ENCODE measurements around the gene INCENP.
A peak's percentile ranks its signal among the peaks of the same experiment; 100 is the strongest.

The INCENP gene

GRCh38 chr11:62142921-62143320 lies 19.1 kb downstream of the INCENP start:
- DNase-seq: no peak

GRCh38 chr11:62143727-62144126 lies 19.9 kb downstream of the INCENP start:
- no peak for DNase-seq

- DNase-seq: no peak
Observed at GRCh38 chr11:62144641-62145255, 20.9 kb downstream of the INCENP start.

- no peak for DNase-seq
Observed at GRCh38 chr11:62145261-62145871, 21.6 kb downstream of the INCENP start.

- DNase-seq: no peak
Observed at GRCh38 chr11:62146476-62147200, 22.8 kb downstream of the INCENP start.

GRCh38 chr11:62147545-62147944 lies 23.7 kb downstream of the INCENP start:
- DNase-seq: no peak

GRCh38 chr11:62148271-62148980 lies 24.6 kb downstream of the INCENP start:
- no peak for DNase-seq

GRCh38 chr11:62149986-62150886 lies 26.4 kb downstream of the INCENP start:
- no peak for DNase-seq

GRCh38 chr11:62150887-62151736 lies 27.3 kb downstream of the INCENP start:
- no peak for DNase-seq

- DNase-seq: no peak
Observed at GRCh38 chr11:62151737-62152102, 27.9 kb downstream of the INCENP start.

GRCh38 chr11:62152245-62153086 lies 28.7 kb downstream of the INCENP start:
- no peak for DNase-seq

GRCh38 chr11:62153087-62153395 lies 29.2 kb downstream of the INCENP start:
- no peak for DNase-seq

- no peak for DNase-seq
Observed at GRCh38 chr11:62153617-62154016, 29.8 kb downstream of the INCENP start.

- DNase-seq: no peak
Observed at GRCh38 chr11:62157603-62158002, 33.8 kb downstream of the INCENP start.

GRCh38 chr11:62166371-62166770 lies 42.6 kb downstream of the INCENP start:
- DNase-seq: no peak

- no peak for DNase-seq
Observed at GRCh38 chr11:62169448-62169847, 45.6 kb downstream of the INCENP start.

GRCh38 chr11:62169935-62170334 lies 46.1 kb downstream of the INCENP start:
- DNase-seq: no peak

- peak; percentile 53 for DNase-seq
Observed at GRCh38 chr11:62171261-62171723, 47.5 kb downstream of the INCENP start.

- no peak for DNase-seq
Observed at GRCh38 chr11:62172294-62172693, 48.5 kb downstream of the INCENP start.

GRCh38 chr11:62176766-62177165 lies 53.0 kb downstream of the INCENP start:
- no peak for DNase-seq

- no peak for DNase-seq
Observed at GRCh38 chr11:62179995-62180394, 56.2 kb downstream of the INCENP start.
